ENCODE data around the gene CCDC201.
"Not testable (repeated sequence)": the region's sequence is repeated elsewhere in the genome, so short reads cannot be mapped to it uniquely, and the experiment has no call there.

CCDC201 gene

GRCh38 chr7:45817913-45818312, 55.0 kb downstream of the CCDC201 start:
- not testable (repeated sequence) for DNase-seq (ENCODE audit: low spot score)

- not testable (repeated sequence) for DNase-seq (ENCODE audit: low spot score)
These were observed 55.9 kb downstream of the CCDC201 start for GRCh38 chr7:45817016-45817415.

GRCh38 chr7:45814216-45815118, 58.4 kb downstream of the CCDC201 start:
- not testable (repeated sequence) for DNase-seq (ENCODE audit: low spot score)

- not testable (repeated sequence) for DNase-seq (ENCODE audit: low spot score)
These were observed 59.1 kb downstream of the CCDC201 start for GRCh38 chr7:45813771-45814170.

- DNase-seq (ENCODE audit: low spot score) = no peak
These were observed 59.9 kb downstream of the CCDC201 start for GRCh38 chr7:45812946-45813345.

GRCh38 chr7:45811652-45812234, 61.1 kb downstream of the CCDC201 start:
- not testable (repeated sequence) for DNase-seq (ENCODE audit: low spot score)

GRCh38 chr7:45810451-45811005, 62.4 kb downstream of the CCDC201 start:
- not testable (repeated sequence) for DNase-seq (ENCODE audit: low spot score)

Measured in kidney tubule cell (primary cell).